HEK293 (cell line): ENCODE measurements around the gene PLEKHA4.

Experiments
- CTCF ChIA-PET: fragments of 350-600 bp; formaldehyde crosslinking; extraction: SDS; loops from one replicate; lab custom pipeline; 2021; ENCODE audit warnings: antibody characterized with exemption; lab: Yijun Ruan, JAX
- POLR2A ChIA-PET: fragments of 300-600 bp; formaldehyde crosslinking; extraction: SDS; loops from one replicate; lab custom pipeline; 2020; ENCODE audit warnings: antibody characterized with exemption, inconsistent platforms; lab: Yijun Ruan, JAX
- H3K27ac ChIP-seq: fragments of 200-500 bp; sonication (Bioruptor generic); 2 replicates; pipeline ENCODE4 v1.5.1; 2014; ENCODE audit warnings: low read depth, low read length, control low read depth, inconsistent platforms; ENCODE audit errors: extremely low read depth
- H3K36me3 ChIP-seq, 2 experiments: fragments of 200-500 bp in 1 of 2; sonication (Bioruptor generic) in 1 of 2; 1 replicate in 1 of 2; 2 replicates in 1 of 2; pipeline ENCODE4 v1.5.1; 2014 to 2017; ENCODE audit warnings: inconsistent platforms in 2 of 2, low read length in 2 of 2; ENCODE audit not compliant: control insufficient read depth in 2 of 2, insufficient read depth in 1 of 2
- H3K4me1 ChIP-seq: fragments of 200-500 bp; sonication (Bioruptor generic); 2 replicates; pipeline ENCODE4 v1.5.1; 2014; ENCODE audit warnings: mild to moderate bottlenecking, low read length, inconsistent platforms; ENCODE audit not compliant: control insufficient read depth, insufficient read depth
- H3K4me3 ChIP-seq: 2 replicates; pipeline ENCODE4 v1.5.1; 2011; ENCODE audit warnings: low read depth, mild to moderate bottlenecking, control low read depth, low read length, moderate library complexity
- H3K9me3 ChIP-seq: fragments of 200-500 bp; sonication (Bioruptor generic); 2 replicates; pipeline ENCODE4 v1.5.1; 2014; ENCODE audit warnings: low read depth, low read length, inconsistent platforms; ENCODE audit not compliant: control insufficient read depth, insufficient read depth
- BCL11A ChIP-seq: fragments of 450-650 bp; formaldehyde crosslinking; IDR thresholded peaks from 2 replicates; pipeline ENCODE4 v1.5.1; 2016; ENCODE audit warnings: low read depth, missing biosample characterization, missing genetic modification characterization
- GLI4 ChIP-seq: fragments of 450-650 bp; formaldehyde crosslinking; IDR thresholded peaks from 2 replicates; pipeline ENCODE4 v1.5.1; 2016; ENCODE audit warnings: missing biosample characterization, missing genetic modification characterization
- KLF10 ChIP-seq: fragments of 450-650 bp; IDR thresholded peaks from 2 replicates; pipeline ENCODE4 v1.5.1; 2018; ENCODE audit warnings: missing biosample characterization, mild to moderate bottlenecking, missing genetic modification characterization
- KLF8 ChIP-seq: fragments of 450-650 bp; formaldehyde crosslinking; IDR thresholded peaks from 2 replicates; pipeline ENCODE4 v1.5.1; 2016; ENCODE audit warnings: missing biosample characterization, missing genetic modification characterization
- SCRT2 ChIP-seq: fragments of 450-650 bp; formaldehyde crosslinking; IDR thresholded peaks from 2 replicates; pipeline ENCODE4 v1.5.1; 2016; ENCODE audit warnings: missing biosample characterization, missing genetic modification characterization
- SETDB1 ChIP-seq: IDR thresholded peaks from one replicate; pipeline ENCODE4 v1.6.1; 2017; ENCODE audit warnings: mild to moderate bottlenecking, low read length, moderate library complexity, mixed read lengths; ENCODE audit not compliant: insufficient read length
- YY1 ChIP-seq: fragments of 450-650 bp; formaldehyde crosslinking; IDR thresholded peaks from 2 replicates; pipeline ENCODE4 v1.5.1; 2018; ENCODE audit warnings: missing biosample characterization, missing genetic modification characterization
- ZBTB10 ChIP-seq: fragments of 450-650 bp; formaldehyde crosslinking; IDR thresholded peaks from 2 replicates; pipeline ENCODE4 v1.5.1; 2016; ENCODE audit warnings: missing biosample characterization, missing genetic modification characterization
- ZBTB49 ChIP-seq: fragments of 450-650 bp; formaldehyde crosslinking; IDR thresholded peaks from 2 replicates; pipeline ENCODE4 v1.5.1; 2016; ENCODE audit warnings: missing biosample characterization, missing genetic modification characterization, low read depth
- ZFHX2 ChIP-seq: fragments of 450-650 bp; formaldehyde crosslinking; conservative IDR thresholded peaks from 2 replicates; pipeline ENCODE4 v1.5.1; 2016; ENCODE audit warnings: missing biosample characterization, missing genetic modification characterization
- ZFP37 ChIP-seq: fragments of 450-650 bp; formaldehyde crosslinking; IDR thresholded peaks from 2 replicates; pipeline ENCODE4 v1.5.1; 2016; ENCODE audit warnings: missing biosample characterization, missing genetic modification characterization
- ZIC2 ChIP-seq: fragments of 450-650 bp; formaldehyde crosslinking; IDR thresholded peaks from 2 replicates; pipeline ENCODE4 v1.5.1; 2016; ENCODE audit warnings: missing biosample characterization, missing genetic modification characterization
- ZNF133 ChIP-seq: fragments of 450-650 bp; formaldehyde crosslinking; IDR thresholded peaks from 2 replicates; pipeline ENCODE4 v1.5.1; 2016; ENCODE audit warnings: missing biosample characterization, missing genetic modification characterization
- ZNF174 ChIP-seq: fragments of 450-650 bp; formaldehyde crosslinking; IDR thresholded peaks from 2 replicates; pipeline ENCODE4 v1.5.0; 2017; ENCODE audit warnings: missing biosample characterization, mild to moderate bottlenecking, missing genetic modification characterization
- ZNF266 ChIP-seq: fragments of 450-650 bp; formaldehyde crosslinking; IDR thresholded peaks from 2 replicates; pipeline ENCODE4 v1.5.1; 2016; ENCODE audit warnings: missing biosample characterization, missing genetic modification characterization, low read depth
- ZNF280D ChIP-seq: fragments of 450-650 bp; formaldehyde crosslinking; IDR thresholded peaks from 2 replicates; pipeline ENCODE4 v1.5.1; 2016; ENCODE audit warnings: missing biosample characterization, missing genetic modification characterization
- ZNF473 ChIP-seq: fragments of 450-650 bp; formaldehyde crosslinking; IDR thresholded peaks from 2 replicates; pipeline ENCODE4 v1.5.1; 2017; ENCODE audit warnings: missing biosample characterization, missing genetic modification characterization
- ZNF513 ChIP-seq: fragments of 450-650 bp; IDR thresholded peaks from 2 replicates; pipeline ENCODE4 v1.5.1; 2018; ENCODE audit warnings: missing biosample characterization, missing genetic modification characterization
- ZNF514 ChIP-seq: fragments of 450-650 bp; formaldehyde crosslinking; IDR thresholded peaks from 2 replicates; pipeline ENCODE4 v1.5.1; 2016; ENCODE audit warnings: missing biosample characterization, missing genetic modification characterization
- ZNF521 ChIP-seq: fragments of 450-650 bp; formaldehyde crosslinking; IDR thresholded peaks from 2 replicates; pipeline ENCODE4 v1.5.1; 2017; ENCODE audit warnings: missing biosample characterization, mild to moderate bottlenecking, missing genetic modification characterization
- ZNF585B ChIP-seq: fragments of 450-650 bp; formaldehyde crosslinking; IDR thresholded peaks from 2 replicates; pipeline ENCODE4 v1.5.1; 2016; ENCODE audit warnings: missing biosample characterization, missing genetic modification characterization
- ZNF670 ChIP-seq: fragments of 450-650 bp; formaldehyde crosslinking; IDR thresholded peaks from 2 replicates; pipeline ENCODE4 v1.5.1; 2016; ENCODE audit warnings: missing biosample characterization, missing genetic modification characterization, low read depth
- ZNF747 ChIP-seq: fragments of 450-650 bp; formaldehyde crosslinking; IDR thresholded peaks from 2 replicates; pipeline ENCODE4 v1.5.1; 2016; ENCODE audit warnings: missing biosample characterization, missing genetic modification characterization

Gene PLEKHA4

GRCh38 chr19:48900477-48901406 lies 32.3 kb upstream of the PLEKHA4 start (continued):
- TF ChIP-seq ZNF747 (tag by site-specific recombination) (no peak), GLI4 (tag by site-specific recombination) (no peak), ZNF514 (tag by site-specific recombination) (no peak), ZNF513 (tag by site-specific recombination) (no peak), ZBTB10 (no peak), ZBTB49 (tag by site-specific recombination) (no peak), ZNF174 (tag by site-specific recombination) (no peak), ZNF133 (tag by site-specific recombination) (no peak), YY1 (tag by site-specific recombination) (no peak), BCL11A (tag by site-specific recombination) (no peak)

GRCh38 chr19:48899781-48900476 lies 31.5 kb upstream of the PLEKHA4 start, which contains the start of gene NUCB1:
TSS of gene NUCB1 (plus strand) at chr19:48900312. CDS start at chr19:48900797, 485 bp downstream.
- Histone ChIP-seq H3K9me3 (no peaks in the 10 kb centered on the region), H3K27ac (peak within 1 kb of the TSS; percentile 62), H3K36me3 (peaks cover 8 to 12% of the 10 kb centered on the region in 2 experiments; a peak in 2 of 3 replicates), H3K4me3 (peak within 1 kb of the TSS; percentile 54), H3K4me1 (no peaks in the 10 kb centered on the region)
- POLR2A ChIA-PET: interaction anchor here (0.6 to 2.9 kb wide), 16 partner anchors 19 to 281 kb away, joined by 3 to 30 read pairs (median 6); partner anchors contain the start of genes BAX, DHDH, FTL and GYS1
- CTCF ChIA-PET: interaction anchor here (0.6 to 1.5 kb wide), 7 partner anchors 33 to 112 kb away, joined by 3 to 5 read pairs (median 4); partner anchors contain the start of genes GYS1 and RUVBL2
- no peak for TF ChIP-seq ZNF174 (tag by site-specific recombination)
- no peak for TF ChIP-seq ZNF473
- TF ChIP-seq KLF8: peak; percentile 53; the same call in 1 of the 2 replicates
- 0 out of 2 replicates have a peak, but pooled peaks have one; percentile 8 for TF ChIP-seq KLF10 (tag by site-specific recombination)
- no peak for TF ChIP-seq ZNF266
- TF ChIP-seq SETDB1: no peak
- TF ChIP-seq ZNF514 (tag by site-specific recombination): no peak
- TF ChIP-seq ZNF670: no peak
- TF ChIP-seq ZIC2: no peak
- 0 out of 2 replicates have a peak, but pooled peaks have one; percentile 26 for TF ChIP-seq ZNF280D (tag by site-specific recombination)
- TF ChIP-seq SCRT2: no peak
- TF ChIP-seq ZNF585B (tag by site-specific recombination): no peak
- TF ChIP-seq ZFP37 (tag by site-specific recombination): no peak
- TF ChIP-seq ZNF521 (tag by site-specific recombination): no peak
- TF ChIP-seq ZFHX2: no peak
